GM18907 (cell line): ENCODE data around the gene DYSF.

Experiments used
- ATAC-seq: cut with Tn5 transposase; IDR thresholded peaks from one replicate; pipeline ENCODE4 v1.9.1; 2021; ENCODE audit warnings: mild to moderate bottlenecking, moderate library complexity; ENCODE audit not compliant: unreplicated experiment

The DYSF gene

DNA sequence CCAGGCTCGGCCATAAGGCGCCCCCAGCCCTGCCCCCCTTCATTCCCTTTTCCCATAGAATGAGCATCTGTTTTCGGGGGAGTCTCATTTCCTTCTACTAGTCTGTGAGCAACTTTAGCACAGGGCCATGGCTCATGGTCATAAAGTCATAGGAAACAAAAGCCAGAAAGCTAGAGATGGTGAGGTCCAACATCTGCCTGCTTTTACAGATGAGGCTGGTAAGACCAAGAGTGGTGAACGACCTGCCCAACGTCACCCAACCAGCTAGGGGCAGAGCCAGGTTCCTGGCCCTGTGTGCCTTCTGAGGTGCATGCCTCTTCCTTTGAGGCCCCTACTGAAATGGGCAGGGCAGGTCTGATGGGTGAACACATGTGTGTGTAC, 212.7 kb downstream of the DYSF start:
- no peak for ATAC-seq

DNA sequence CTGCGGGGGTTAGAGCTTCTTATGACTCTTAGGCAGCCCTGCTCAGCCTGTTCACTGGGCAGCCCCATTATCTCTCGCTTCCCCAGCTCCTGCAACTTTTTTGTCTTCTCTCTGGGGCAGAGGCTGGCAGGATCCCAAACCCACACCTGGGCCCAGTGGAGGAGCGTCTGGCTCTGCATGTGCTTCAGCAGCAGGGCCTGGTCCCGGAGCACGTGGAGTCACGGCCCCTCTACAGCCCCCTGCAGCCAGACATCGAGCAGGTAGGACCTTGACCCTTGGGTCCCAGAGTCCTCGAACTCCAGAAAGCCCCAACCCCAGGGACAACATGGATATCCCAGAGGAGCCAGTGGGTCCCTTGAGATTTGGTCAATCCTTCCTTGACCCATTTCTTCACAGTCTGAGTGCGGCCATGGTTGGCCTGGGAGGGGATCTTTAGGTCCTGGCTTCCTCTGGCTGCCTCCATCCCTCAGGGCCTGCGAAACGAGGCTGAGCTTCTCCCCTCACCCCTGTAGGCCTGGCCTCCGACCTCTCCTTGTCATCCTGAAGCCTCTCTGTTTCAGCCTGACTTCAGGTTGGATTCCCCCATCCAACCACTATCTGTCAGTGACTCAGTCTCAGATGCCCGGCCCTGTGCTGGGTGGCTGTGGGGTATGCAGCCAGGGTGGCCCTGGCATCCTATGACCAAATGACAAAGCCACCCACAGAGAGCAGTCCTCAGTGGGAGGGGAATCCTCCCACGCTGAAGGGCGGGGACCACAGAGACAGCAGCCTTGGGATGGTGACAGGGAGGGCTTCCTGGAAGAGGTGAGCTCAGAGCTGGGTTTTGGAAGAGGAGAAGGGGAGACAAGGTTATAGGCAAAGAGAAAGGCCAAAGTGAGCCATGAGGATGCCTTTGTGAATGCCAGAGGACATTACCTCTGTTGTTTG, 214.2 kb downstream of the DYSF start:
- ATAC-seq: no peak

GRCh38 chr2:71668326-71669057, 215.1 kb downstream of the DYSF start:
- ATAC-seq: no peak

GRCh38 chr2:71669058-71669456, 215.7 kb downstream of the DYSF start:
- no peak for ATAC-seq

DNA sequence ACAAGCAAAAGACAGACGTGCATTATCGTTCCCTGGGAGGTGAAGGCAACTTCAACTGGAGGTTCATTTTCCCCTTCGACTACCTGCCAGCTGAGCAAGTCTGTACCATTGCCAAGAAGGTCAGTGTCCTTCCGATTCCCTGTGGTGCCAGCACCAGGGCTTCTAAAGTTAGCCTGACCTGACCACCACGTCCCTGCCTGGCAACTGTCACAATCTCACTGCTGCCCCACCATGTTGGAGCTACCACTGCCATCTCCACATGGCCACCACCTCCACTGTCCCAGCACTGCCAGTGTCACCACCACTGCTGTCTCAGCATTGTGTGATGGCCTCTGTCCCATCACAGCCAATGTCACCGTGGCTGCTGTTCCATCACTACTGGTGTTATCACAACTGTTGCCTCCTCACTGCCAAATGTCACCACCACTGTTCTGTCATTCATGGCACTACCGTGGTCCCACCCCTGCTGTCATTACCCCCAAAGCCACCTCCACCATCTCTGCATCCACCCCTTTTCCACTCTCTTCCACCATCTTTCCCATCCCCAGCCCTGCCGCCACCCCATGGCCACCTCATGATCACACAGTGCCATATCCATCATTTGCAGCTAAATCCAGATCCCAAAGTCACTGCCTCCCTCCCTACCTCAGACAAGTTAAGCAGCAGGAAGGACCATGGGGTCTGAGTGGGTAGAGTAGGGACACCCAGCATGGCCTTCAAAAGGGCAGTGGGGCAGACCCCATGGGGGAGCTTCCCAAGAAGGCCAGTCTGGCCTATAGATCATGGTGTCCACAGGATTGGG, 216.5 kb downstream of the DYSF start:
- ATAC-seq: no peak

DNA sequence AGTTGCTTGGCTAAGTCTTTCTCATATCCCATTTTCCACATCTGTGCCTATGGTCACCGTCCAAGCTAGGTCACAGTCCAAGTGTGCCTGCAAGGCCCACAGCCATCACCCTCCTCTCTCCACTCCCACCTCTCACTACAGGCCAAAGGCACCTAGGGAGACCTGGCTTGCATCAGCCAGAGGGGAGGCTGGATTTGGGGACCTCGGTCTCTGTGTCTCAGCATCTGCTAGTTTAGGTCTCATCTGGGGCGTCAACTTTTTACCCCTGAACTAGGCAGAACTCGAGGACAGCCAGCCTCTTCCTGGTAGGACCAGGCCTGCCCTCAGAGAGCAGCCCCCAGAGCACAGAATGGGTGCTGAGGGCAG, 217.1 kb downstream of the DYSF start:
- ATAC-seq: no peak

GRCh38 chr2:71671203-71671854, 218.0 kb downstream of the DYSF start:
- no peak for ATAC-seq

DNA sequence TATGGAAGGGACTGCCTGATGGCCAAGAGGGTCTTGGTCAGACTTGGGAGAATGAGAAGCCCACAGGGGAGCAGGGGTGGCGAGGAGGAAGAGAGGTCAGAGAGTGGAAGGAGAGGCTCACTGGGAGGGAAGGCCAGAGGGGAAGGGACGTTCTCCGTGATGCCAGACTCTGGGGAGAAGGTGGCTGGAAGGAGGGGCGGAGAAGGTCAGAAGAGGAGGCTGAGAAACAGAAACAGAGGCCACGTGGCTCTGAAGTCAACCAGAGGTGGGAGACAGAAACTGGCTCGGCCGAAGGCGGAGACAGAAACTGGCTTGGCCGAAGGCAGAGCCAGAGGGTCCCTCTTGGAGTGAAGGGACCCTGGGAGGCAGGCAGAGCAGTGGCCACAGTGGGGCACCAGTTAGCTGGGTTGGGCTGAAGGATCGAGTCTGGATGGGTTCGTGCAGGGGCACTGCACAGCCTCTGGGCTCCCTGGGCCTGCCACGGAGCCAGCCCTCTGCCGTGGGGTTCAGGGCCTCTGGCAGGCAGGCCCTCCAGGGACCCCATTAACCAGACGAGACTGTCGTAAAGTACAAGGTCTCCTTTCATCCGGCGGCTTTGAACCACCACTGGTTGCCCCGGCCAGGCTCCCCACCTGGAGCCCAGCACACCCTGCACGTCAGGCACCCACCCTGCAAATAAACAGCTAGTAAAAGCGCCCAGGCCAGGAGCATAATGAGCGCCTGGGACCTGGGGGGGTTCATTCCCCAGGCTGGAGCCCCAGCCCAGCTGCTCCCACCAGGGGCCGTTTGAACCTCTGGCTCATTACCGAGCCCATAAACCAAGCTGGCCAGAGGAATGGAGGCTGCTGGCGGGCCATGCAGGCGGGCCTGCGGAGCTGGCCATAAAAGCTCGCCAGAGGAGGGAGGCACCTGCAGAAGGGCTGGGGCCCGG, 218.8 kb downstream of the DYSF start:
- no peak for ATAC-seq

- ATAC-seq: no peak
These were observed 219.8 kb downstream of the DYSF start for GRCh38 chr2:71672826-71673795.

DNA sequence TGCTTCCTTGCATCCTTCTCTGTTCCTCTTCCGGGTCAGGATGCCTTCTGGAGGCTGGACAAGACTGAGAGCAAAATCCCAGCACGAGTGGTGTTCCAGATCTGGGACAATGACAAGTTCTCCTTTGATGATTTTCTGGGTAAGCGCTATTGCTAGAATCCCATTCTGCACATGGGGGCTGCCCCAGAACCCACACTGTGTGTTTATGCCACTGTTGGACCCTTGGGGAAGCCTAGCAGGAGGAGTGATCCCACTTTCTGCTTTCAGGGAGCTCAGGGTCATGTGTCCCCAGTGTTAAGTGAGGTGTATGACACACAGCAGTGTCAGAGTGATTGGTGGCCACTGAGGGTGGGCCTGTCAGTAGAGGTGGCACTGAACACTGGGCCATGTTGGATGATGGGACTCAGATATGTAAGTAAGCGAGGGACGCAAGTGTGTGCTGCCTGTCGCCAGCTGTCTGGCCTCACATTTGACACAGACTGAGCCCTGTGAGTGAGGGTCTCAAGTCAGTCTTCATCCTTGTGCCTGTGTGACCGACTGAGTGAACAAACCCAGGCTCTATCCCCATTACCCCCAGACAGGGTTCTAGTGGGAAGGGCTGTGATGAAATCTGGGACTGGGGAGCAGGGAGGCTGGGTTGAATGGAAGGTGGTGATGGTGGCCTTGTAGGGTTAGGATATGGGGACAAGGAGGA, 220.9 kb downstream of the DYSF start:
- ATAC-seq: no peak

- ATAC-seq: no peak
These were observed 221.9 kb downstream of the DYSF start for GRCh38 chr2:71675296-71675695.

GRCh38 chr2:71678874-71679273, 225.5 kb downstream of the DYSF start:
- ATAC-seq: no peak

- no peak for ATAC-seq
These were observed 226.1 kb downstream of the DYSF start for GRCh38 chr2:71679491-71679890.

GRCh38 chr2:71680925-71681324, 227.6 kb downstream of the DYSF start:
- no peak for ATAC-seq

DNA sequence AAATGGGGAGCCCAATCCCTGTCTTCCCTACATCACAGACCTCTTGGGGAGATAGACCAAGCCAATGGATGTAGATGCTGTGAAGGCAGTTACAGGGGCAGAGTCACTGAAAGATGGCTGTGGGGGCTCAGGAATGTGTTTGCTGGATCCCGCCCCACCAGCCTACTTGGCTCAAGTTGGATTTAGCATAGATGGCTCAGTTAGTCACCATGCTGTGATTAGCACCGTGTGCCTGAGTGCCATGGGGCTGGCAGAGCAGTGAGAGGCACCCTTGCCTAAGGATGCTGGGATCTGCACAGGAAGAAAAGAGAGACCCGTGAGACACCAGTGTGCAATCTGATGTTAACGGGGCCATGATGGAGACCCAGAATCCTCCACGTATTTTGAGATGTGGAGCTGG, 228.3 kb downstream of the DYSF start:
- no peak for ATAC-seq

- no peak for ATAC-seq
These were observed 229.0 kb downstream of the DYSF start for GRCh38 chr2:71682341-71682740.

GRCh38 chr2:71683070-71683469, 229.7 kb downstream of the DYSF start:
- ATAC-seq: no peak

- no peak for ATAC-seq
These were observed 230.3 kb downstream of the DYSF start for GRCh38 chr2:71683666-71684065.
